NOMO-1 treated with DMSO at 0.1 percent for 48 hours (cell line): ENCODE data around the gene XYLT1.
A peak's percentile ranks its signal among the peaks of the same experiment; 100 is the strongest.
"Not testable (repeated sequence)": the region's sequence is repeated elsewhere in the genome, so short reads cannot be mapped to it uniquely, and the experiment has no call there.

ENCODE experiments used
- DNase-seq: peaks from one replicate; lab custom pipeline; 2025; ENCODE audit not compliant: unreplicated experiment; lab: John Stamatoyannopoulos, UW

The XYLT1 gene

GRCh38 chr16:17313793-17314547, 156.8 kb downstream of the XYLT1 start:
- no peak for DNase-seq

- DNase-seq: no peak
Measured at GRCh38 chr16:17313085-17313611, 157.6 kb downstream of the XYLT1 start.

GRCh38 chr16:17312094-17312710, 158.6 kb downstream of the XYLT1 start:
- DNase-seq: no peak

GRCh38 chr16:17311333-17312093, 159.2 kb downstream of the XYLT1 start:
- DNase-seq: no peak

GRCh38 chr16:17309510-17309909, 161.2 kb downstream of the XYLT1 start:
- no peak for DNase-seq

- DNase-seq: no peak
Measured at GRCh38 chr16:17308186-17308585, 162.6 kb downstream of the XYLT1 start.

GRCh38 chr16:17307504-17307903, 163.3 kb downstream of the XYLT1 start:
- no peak for DNase-seq

GRCh38 chr16:17306745-17307144, 164.0 kb downstream of the XYLT1 start:
- no peak for DNase-seq

- not testable (repeated sequence) for DNase-seq
Measured at GRCh38 chr16:17306211-17306610, 164.5 kb downstream of the XYLT1 start.

- DNase-seq: no peak
Measured at GRCh38 chr16:17305694-17306093, 165.1 kb downstream of the XYLT1 start.

- DNase-seq: no peak
Measured at GRCh38 chr16:17304491-17305119, 166.2 kb downstream of the XYLT1 start.

- no peak for DNase-seq
Measured at GRCh38 chr16:17304106-17304490, 166.7 kb downstream of the XYLT1 start.

- peak; percentile 39 for DNase-seq
Measured at GRCh38 chr16:17303101-17303500, 167.7 kb downstream of the XYLT1 start.

GRCh38 chr16:17302620-17303019, 168.1 kb downstream of the XYLT1 start:
- DNase-seq: peak; percentile 43

- DNase-seq: peak; percentile 26
Measured at GRCh38 chr16:17302214-17302613, 168.5 kb downstream of the XYLT1 start.

- peak; percentile 79 for DNase-seq
Measured at GRCh38 chr16:17301593-17302135, 169.1 kb downstream of the XYLT1 start.

- no peak for DNase-seq
Measured at GRCh38 chr16:17301184-17301583, 169.6 kb downstream of the XYLT1 start.

GRCh38 chr16:17299790-17300189, 171.0 kb downstream of the XYLT1 start:
- no peak for DNase-seq

- DNase-seq: no peak
Measured at GRCh38 chr16:17298238-17298637, 172.5 kb downstream of the XYLT1 start.

- DNase-seq: no peak
Measured at GRCh38 chr16:17296431-17296830, 174.3 kb downstream of the XYLT1 start.

- no peak for DNase-seq
Measured at GRCh38 chr16:17295948-17296347, 174.8 kb downstream of the XYLT1 start.
